Gastroesophageal sphincter (tissue), 3 donors: ENCODE data around the gene MOAP1.

Source experiments
- CTCF ChIP-seq, 4 experiments: fragments of 200-600 bp in 2 of 4; fragments of 450-650 bp in 2 of 4; sonication (generic) in 1 of 4; IDR thresholded peaks; one replicate each; pipeline ENCODE4 v1.5.1; 2017 to 2019; ENCODE audit warnings: antibody characterized with exemption in 4 of 4, mild to moderate bottlenecking in 2 of 4, moderate library complexity in 2 of 4
- EP300 ChIP-seq: sonication (generic); formaldehyde crosslinking; IDR thresholded peaks from one replicate; pipeline ENCODE4 v1.6.1; 2017; ENCODE audit warnings: antibody characterized with exemption, mild to moderate bottlenecking
- POLR2A ChIP-seq, 2 donors: fragments of 450-650 bp; IDR thresholded peaks; one replicate each; pipeline ENCODE4 v1.6.1; 2017; ENCODE audit warnings: antibody characterized with exemption in 2 of 2, mild to moderate bottlenecking in 2 of 2, moderate library complexity in 1 of 2

- no peak for TF ChIP-seq POLR2A (IDR thresholded peaks at IDR 0.05)
- TF ChIP-seq CTCF (IDR thresholded peaks at IDR 0.05): no peak
- TF ChIP-seq EP300: no peak
Observed at GRCh38 chr14:93231129-93231979, 46.7 kb upstream of the MOAP1 start.
